Lower lobe of right lung (tissue), 2 donors: ENCODE results near the gene HARBI1. TPM values are rescaled to one million over a fixed set of nuclear protein-coding genes. Genes with fewer than 3 reads are reported as not detected.

Experiments
- ATAC-seq, 2 donors: fragments of 200-7000 bp; cut with Tn5 transposase; one replicate each; pipeline ENCODE4 v1.9.1; 2020 to 2022; ENCODE audit warnings: mild to moderate bottlenecking in 2 of 2, moderate library complexity in 2 of 2
- DNase-seq: peaks from one replicate; pipeline ENCODE4 v3.0.0-alpha.2; 2020
- H3K27ac ChIP-seq: fragments of 200-600 bp; one replicate; pipeline ENCODE4 v1.8.0; 2022
- H3K27me3 ChIP-seq: fragments of 200-600 bp; one replicate; pipeline ENCODE4 v1.8.0; 2022; ENCODE audit warnings: low read depth
- H3K36me3 ChIP-seq: fragments of 200-600 bp; one replicate; pipeline ENCODE4 v1.8.0; 2022; ENCODE audit warnings: mild to moderate bottlenecking
- H3K4me1 ChIP-seq: fragments of 200-600 bp; one replicate; pipeline ENCODE4 v1.8.0; 2022
- H3K4me3 ChIP-seq: fragments of 200-600 bp; one replicate; pipeline ENCODE4 v1.8.0; 2022; ENCODE audit warnings: mild to moderate bottlenecking
- H3K9me3 ChIP-seq: fragments of 200-600 bp; one replicate; pipeline ENCODE4 v1.8.0; 2022
- intact Hi-C: fragments of 100-400 bp; cut with DNase I; formaldehyde crosslinking; loops from one replicate; pipeline ENCODE4 v1.11.0; 2022
- total RNA-seq: library from RNA; stranded (reverse); fragmentation: NEBNext Ultra II Directional; extraction: Animal tissue kit (Norgen Biotek cat#: 25700); gene quantifications from one replicate; pipeline ENCODE4 v1.2.1, GENCODE V29; 2021
- TF ChIP-seq, protein P1 (sequence below): fragments of 200-600 bp; IDR thresholded peaks from one replicate; pipeline ENCODE4 v1.8.0; 2022; ENCODE audit warnings: antibody characterized with exemption, mild to moderate bottlenecking
- donor health status: DM: no; HTN: yes; CAD: no; lungs with severe emphysema.

The HARBI1 gene
- total RNA-seq, 1 donor from 2014 or later, result 6.3 TPM

DNA sequence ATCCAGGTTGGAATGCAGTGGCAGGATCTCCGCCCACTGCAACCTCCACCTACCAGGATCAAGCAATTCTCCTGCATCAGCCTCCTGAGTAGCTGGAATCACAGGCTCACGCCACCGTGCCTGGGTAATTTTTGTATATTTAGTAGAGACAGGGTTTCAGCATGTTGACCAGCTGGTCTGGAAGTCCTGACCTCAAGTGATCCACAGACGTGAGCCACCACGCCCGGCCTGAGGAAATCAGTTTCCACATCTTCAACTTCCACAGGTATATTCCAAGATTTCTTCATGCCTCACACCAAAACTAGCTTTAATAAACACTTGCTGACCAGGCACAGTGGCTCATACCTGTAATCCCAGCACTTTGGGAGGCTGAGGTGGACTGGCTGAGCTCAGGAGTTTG, 7.6 kb downstream of the HARBI1 start:
- H3K27ac ChIP-seq, result no peak overlapping the region
- intact Hi-C loops, result no loop called here
- TF ChIP-seq, protein P1, sequence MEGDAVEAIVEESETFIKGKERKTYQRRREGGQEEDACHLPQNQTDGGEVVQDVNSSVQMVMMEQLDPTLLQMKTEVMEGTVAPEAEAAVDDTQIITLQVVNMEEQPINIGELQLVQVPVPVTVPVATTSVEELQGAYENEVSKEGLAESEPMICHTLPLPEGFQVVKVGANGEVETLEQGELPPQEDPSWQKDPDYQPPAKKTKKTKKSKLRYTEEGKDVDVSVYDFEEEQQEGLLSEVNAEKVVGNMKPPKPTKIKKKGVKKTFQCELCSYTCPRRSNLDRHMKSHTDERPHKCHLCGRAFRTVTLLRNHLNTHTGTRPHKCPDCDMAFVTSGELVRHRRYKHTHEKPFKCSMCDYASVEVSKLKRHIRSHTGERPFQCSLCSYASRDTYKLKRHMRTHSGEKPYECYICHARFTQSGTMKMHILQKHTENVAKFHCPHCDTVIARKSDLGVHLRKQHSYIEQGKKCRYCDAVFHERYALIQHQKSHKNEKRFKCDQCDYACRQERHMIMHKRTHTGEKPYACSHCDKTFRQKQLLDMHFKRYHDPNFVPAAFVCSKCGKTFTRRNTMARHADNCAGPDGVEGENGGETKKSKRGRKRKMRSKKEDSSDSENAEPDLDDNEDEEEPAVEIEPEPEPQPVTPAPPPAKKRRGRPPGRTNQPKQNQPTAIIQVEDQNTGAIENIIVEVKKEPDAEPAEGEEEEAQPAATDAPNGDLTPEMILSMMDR, result no peak

DNA sequence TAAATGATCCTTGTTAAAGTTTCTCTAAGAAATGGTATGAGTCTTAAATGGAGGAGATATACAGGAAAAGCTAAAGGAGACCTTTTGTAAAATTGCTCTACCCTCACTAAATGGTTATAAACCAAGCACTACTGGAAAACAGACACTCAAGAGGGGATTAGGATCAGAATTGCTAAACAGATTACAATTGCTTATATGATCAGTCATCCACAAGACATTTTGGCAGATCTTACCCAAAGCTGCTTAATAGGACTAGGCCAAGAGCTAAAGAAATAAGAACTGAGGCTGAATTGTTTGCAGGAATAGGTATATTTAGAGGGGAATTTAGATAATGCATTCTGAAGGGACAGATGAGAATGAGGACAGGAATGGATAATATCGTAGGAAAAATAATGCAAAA, 9.5 kb downstream of the HARBI1 start:
- intact Hi-C loops, result no loop called here
- H3K27me3 ChIP-seq, result no peaks in the 10 kb centered on the region
- no peak overlapping the region for H3K27ac ChIP-seq

More for the DNA sequence above, 7.6 kb downstream of the HARBI1 start:
- no peaks in the 10 kb centered on the region for H3K36me3 ChIP-seq
- no peaks in the 10 kb centered on the region for H3K27me3 ChIP-seq
- ATAC-seq (no peak), DNase-seq (no peak)
- H3K9me3 ChIP-seq, result no peaks in the 10 kb centered on the region
- peaks cover 4% of the 10 kb centered on the region for H3K4me1 ChIP-seq
- no peak overlapping the region for H3K4me3 ChIP-seq

DNA sequence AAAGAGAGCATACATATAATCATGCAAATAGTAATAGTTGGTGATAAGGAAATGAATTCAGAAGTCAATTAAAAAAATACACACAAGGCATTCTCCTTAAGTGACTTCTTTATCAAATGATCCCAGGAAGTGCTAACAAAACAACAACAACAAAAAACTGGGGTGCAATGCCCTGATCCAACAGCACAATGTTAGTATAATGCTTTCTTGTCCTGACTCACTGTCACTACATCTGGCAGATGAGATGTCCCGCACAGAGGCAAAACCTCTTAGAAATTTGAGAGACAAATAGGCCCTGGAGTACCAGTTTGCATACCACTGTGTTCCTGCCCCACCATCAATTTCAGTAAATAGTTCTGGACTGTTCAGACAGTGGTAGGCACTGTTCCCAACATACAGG, 12.2 kb downstream of the HARBI1 start:
- H3K36me3 ChIP-seq, result peaks cover 8% of the 10 kb centered on the region
- H3K4me3 ChIP-seq, result no peak overlapping the region
- H3K27me3 ChIP-seq, result no peaks in the 10 kb centered on the region
- no peak for DNase-seq
- no peak overlapping the region for H3K27ac ChIP-seq
- intact Hi-C loops, result no loop called here
- H3K4me1 ChIP-seq, result no peaks in the 10 kb centered on the region
- H3K9me3 ChIP-seq, result no peaks in the 10 kb centered on the region
- no peak for ATAC-seq
- TF ChIP-seq, protein P1, result no peak

More for the DNA sequence above, 9.5 kb downstream of the HARBI1 start:
- ATAC-seq, result no peak
- Histone ChIP-seq H3K36me3 (peaks cover 8% of the 10 kb centered on the region), H3K4me3 (no peak overlapping the region), H3K4me1 (peaks cover 4% of the 10 kb centered on the region), H3K9me3 (no peaks in the 10 kb centered on the region)
- no peak for DNase-seq
- TF ChIP-seq, protein P1, result no peak

DNA sequence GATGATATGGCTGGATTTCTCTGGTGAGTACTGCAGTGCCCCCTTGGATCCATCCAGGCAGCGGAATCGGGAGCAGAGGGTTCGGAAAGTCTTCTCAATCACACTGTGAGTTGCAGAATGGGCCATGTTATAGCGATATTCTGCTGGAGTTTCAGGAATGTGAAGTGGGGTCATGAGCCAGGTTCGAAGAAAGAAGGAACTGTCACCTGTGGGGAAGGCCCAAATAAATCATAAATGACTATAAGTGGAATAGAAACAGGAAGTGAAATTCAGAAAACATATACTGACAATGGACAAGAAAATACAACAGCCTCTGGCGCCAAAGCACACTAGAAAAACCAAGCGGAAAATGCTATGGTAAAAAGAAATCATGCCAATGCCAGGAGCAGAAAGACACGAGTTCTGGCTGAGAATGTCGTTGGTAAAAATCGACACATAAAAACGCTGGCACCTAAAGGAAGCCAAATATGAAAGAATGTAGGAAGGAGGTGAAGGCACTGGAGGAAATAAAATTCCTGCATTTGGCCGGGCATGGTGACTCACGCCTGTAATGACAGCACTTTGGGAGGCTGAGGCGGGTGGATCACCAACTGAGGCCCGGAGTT, 13.2 kb downstream of the HARBI1 start:
- no peak for ATAC-seq
- Histone ChIP-seq H3K27ac (no peak overlapping the region), H3K4me1 (no peaks in the 10 kb centered on the region), H3K36me3 (peaks cover 8% of the 10 kb centered on the region), H3K27me3 (no peaks in the 10 kb centered on the region), H3K4me3 (no peak overlapping the region), H3K9me3 (no peaks in the 10 kb centered on the region)
- intact Hi-C loops, result no loop called here
- TF ChIP-seq, protein P1, result no peak
- DNase-seq, result no peak

DNA sequence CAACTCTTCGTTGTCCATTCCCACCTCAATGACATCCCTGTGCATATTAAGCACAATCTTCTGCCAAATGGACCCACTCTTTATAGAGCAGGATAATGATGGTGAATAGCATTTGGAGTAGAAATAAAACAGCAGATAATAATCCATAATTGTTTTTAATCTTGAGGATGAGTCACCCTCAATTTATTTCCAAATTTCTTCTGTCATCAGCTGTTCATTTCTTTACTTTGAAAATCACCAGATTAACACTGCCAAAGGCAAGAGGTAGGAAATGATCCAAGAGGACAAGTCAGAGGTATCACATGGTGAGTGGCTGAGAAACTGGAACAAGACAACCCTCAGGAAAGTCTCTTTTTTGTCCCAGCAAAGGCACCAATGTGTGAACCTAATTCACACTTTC, 15.9 kb downstream of the HARBI1 start:
- no peaks in the 10 kb centered on the region for H3K27me3 ChIP-seq
- H3K9me3 ChIP-seq, result no peaks in the 10 kb centered on the region
- H3K36me3 ChIP-seq, result peaks cover 8% of the 10 kb centered on the region
- intact Hi-C loops, result no loop called here
- H3K4me3 ChIP-seq, result no peak overlapping the region
- TF ChIP-seq, protein P1, result no peak
- no peak overlapping the region for H3K27ac ChIP-seq
- ATAC-seq, result no peak
- DNase-seq, result no peak
- H3K4me1 ChIP-seq, result no peaks in the 10 kb centered on the region
